G401 (cell line): ENCODE data around the gene SFXN5. TPM values are rescaled to one million over a fixed set of nuclear protein-coding genes. Genes with fewer than 3 reads are reported as not detected.

Experiments used
- DNase-seq: peaks from one replicate; pipeline ENCODE4 v3.0.0-alpha.2; 2015; ENCODE audit warnings: low spot score
- in situ Hi-C: cut with HindIII; loops from 2 replicates; pipeline ENCODE4 v1.10.0; 2016; ENCODE audit warnings: low sequenced_read_pairs, mixed read lengths
- total RNA-seq: library from RNA; depleted of rRNA; stranded (reverse); fragments of >200 nt; shearing (Covaris generic); gene quantifications from 2 replicates; pipeline ENCODE4 v1.2.3, GENCODE V29; 2014

The SFXN5 gene
- total RNA-seq, 1 experiment from 2014 or later: 24.6 TPM

DNA sequence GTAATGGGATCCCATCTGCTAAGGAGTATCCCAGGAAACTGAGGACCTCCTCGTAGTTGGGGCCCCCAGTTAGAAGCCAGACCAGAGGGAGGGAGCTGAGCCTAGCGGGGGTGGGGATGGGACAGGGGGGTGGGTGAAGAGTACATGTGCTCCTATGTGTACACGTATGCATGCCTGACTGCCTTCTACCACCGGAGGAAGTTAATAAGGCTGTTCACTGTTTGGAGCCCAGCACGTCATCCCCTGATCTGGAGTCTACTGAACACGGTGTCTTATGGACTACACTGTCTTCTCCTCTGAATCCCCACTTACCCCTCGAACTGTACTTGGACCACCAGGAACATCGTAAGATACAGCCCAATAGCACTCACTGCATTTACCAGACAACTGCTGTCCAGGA is 68.5 kb downstream of the SFXN5 start:
- DNase-seq: no peak
- in situ Hi-C loops: no loop called here

DNA sequence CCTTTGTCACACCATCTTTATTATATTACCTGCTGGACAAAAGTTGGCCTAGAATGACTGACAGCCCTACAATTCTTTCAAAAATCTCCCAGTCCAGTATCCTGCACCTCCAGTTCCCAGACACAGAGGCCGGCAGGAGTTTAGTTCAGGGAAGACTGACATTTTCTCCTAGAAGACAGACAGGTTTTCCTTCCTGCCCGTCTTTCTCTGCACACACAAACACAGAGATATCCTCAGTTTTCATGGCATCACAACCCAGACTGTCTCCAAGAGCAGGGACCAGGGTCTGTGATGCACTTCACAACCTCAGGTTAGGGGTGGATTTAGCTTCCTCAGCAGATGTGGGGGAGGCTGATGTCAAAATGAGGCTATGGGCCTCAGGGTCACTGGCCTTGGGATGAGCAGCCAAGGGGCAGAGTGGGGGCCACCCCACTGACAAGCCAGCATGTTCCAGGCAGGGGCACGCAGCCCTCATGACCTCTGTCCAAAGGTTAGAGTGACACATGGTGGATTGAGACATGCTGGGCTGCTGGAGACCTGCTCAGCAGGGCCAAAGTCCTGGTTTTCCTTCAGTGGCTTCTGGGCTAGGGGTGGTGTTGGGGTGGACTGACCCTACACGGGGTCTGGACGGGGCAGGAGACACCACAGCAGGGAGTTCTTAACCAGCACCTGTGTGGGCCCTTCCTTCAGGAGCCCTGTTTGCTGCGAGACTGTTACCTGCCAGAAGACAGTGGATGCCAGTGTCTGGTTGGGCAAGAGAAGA is 70.5 kb downstream of the SFXN5 start:
- no peak for DNase-seq
- in situ Hi-C loops: no loop called here

DNA sequence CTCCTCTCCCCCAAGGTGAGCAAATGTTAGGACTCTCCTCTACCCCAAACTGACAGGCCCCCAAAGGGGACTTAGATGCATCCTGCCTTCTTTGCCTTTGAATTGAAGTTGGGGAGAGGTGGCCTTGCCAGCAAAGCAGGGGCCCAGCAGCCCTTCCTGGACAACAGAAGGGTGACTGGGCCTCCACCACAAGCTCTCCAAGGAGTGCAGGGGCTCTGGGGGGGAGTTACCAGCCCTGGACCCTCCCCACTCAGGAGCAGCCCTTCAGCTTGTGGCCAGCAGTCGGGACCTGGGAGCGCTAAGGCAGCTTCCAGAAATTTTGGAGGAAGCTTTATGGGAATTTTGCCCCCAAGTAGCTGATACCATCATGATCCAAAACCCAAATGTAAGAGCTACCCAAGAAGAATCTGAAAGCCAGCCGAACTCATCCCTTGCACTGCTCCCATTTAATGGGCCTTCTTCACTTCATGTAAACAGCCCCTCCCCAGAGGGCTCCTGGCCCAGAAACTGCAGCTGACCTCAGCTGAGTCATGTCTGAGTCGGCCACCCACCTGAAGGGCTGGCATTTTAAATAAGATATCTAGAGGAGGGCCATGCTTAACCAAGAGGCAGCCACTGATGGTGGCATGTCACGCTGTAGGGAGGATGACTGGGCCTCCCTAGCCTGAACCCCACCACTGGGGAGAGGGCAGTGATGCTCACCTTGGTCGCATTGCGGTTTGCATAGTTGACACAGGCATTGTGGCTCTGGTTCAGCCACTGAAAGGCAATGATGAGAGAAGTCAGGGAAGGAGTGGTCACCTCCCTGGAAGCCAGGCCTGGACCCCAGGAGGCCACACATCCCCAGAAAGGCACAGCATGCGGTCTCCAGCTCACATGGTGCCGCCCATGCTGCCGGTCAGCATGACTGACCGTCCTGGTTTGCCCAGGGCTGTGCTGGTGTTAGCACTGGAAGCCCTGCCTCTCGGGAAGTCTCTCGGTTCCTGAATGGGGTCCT is 71.5 kb downstream of the SFXN5 start:
- DNase-seq: no peak

DNA sequence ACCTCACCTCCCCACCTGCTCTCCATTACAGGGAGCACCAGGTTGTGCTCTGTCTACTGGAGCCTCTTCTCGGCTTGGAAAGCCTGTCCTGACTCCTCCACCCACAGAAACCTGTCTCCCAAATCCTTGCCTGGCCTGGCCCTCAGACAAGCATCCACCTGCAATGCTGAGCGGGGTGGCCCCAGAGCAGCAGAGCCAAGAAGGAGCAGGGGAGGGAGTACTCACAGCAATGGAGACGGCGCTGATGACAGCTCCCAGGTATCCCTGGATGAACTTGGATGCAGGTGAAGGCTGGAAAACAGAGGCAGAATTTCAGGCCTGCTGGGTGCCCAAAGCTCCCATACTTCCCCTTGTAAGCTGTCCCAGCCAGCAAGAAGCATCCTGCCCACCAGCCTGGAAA is 72.8 kb downstream of the SFXN5 start:
- no peak for DNase-seq
- in situ Hi-C loops: no loop called here

More for the DNA sequence above, 71.5 kb downstream of the SFXN5 start:
- in situ Hi-C loops: no loop called here

DNA sequence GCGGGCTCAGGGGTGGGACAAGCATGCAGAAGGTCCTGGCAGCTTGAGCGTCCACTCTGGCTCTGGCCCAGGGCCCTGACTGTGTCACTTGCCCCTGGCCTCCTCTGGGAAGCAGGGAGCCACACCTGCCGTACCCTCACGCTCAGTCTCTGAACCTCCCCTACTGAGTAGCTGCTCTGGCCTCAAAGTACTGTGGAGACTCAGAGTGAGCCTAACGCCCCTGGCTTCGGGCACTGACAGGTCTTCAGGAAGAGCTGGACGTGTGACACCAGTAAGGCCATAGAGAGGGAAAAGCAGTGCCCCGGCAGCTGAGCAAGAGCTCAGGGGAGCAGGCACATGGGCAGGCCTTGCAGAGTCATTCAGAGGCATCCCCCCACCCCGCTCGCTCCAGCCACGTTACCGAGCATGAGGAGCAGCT is 73.3 kb downstream of the SFXN5 start:
- in situ Hi-C loops: no loop called here
- no peak for DNase-seq

DNA sequence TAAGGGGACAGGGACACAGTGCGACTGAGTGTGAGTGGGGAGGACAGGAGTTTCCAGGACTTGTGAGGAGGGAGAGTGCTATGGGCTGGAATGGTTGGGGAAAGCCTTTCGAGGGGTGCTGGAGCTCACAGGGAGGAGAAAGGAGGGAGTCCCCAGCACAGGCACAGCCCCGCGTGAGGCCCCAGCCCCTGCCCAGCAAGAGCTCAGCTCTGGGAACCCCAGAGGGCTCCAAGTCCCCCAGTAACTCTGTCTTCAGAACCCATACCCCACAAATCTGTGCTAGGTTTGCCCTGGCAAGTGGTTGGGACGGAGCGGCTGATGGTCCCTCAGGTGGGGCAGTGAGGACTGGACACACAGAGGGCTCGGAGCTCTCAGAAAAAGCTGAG is 75.4 kb downstream of the SFXN5 start:
- no peak for DNase-seq
- in situ Hi-C loops: no loop called here

DNA sequence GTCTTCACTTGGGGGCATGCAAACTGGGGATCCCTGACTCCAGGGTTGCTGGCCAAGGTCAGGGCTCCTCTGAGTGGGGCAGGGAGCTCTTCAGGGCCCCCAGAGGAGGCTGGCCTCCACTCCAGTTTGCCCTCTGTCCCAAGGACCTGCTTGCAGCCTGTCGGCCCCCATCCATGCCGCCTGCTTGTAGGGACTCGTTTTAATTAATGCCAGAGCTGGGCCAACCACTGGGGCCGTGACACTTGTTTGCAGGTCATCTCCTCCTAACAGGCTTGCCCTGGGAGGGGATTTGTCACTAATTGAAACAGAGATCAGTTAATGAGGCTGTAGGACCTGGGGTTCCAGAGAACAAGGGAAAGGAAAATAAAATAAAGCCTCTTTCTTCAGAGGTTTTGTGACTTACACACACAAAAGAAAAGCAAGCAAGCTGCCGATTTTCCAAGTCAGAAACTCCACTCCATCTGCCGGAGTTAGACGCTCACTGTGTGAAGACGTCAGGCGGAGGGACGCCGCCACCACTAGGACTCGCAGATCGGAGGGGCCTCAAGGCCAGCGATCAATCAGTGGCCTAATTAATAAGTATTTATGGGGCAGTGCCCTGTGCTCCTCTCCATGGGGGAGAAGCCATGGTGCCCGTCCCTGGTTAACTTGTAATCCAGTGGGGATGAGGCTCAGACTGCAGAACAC is 75.9 kb downstream of the SFXN5 start:
- in situ Hi-C loops: no loop called here
- DNase-seq: no peak

DNA sequence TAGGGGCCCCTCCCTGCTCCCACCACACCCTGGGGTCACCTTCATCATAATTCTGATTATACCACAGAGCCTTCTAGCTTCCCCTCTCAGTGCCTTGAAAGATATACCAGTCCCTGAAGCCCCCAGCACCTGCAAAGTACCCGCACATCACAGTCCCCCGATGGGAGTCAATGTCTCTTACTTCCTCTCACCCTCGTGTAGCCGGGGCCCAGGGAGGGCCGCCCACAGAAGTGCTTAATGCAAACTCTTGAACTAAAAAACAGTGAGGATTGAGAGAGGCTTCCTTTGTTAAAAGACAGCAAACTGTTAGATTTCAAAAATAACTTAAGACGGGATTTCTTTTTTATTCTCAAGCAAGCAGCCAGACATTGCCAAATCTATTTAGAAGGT is 76.5 kb downstream of the SFXN5 start:
- in situ Hi-C loops: no loop called here
- DNase-seq: no peak

DNA sequence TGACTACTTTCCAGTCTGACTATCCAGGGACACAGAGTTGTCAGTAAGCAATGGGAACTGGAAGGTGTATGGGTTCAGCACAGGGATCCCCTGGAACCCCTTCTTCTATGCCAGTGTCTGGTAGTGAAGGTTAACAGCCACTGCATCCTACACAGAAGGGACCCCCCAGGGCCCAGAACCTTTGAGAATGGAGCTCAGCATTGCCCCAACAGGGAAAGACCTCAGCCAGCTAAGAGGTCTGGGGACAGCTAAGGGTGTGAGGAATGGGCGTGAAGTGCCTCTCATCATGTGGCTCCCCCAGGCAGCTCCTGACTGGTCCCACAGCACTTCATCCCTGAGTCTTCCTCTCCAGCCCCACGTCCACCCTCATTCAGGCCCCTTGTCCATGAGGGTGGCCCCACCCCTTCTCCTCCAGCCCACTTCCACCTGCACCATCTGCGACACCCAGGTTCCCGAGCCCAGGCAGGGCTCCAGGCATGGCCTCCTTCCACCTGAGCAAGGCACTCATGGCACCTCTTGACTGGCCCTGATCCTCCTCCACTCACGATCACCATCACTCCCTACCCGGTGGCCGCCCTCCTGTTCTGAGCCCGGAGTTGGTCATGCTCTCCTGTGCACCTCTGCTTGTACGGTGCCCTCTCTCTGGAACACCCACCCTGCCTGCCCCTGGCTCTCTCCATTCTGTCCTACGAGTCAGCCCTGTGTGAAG is 77.1 kb downstream of the SFXN5 start:
- in situ Hi-C loops: no loop called here
- no peak for DNase-seq

DNA sequence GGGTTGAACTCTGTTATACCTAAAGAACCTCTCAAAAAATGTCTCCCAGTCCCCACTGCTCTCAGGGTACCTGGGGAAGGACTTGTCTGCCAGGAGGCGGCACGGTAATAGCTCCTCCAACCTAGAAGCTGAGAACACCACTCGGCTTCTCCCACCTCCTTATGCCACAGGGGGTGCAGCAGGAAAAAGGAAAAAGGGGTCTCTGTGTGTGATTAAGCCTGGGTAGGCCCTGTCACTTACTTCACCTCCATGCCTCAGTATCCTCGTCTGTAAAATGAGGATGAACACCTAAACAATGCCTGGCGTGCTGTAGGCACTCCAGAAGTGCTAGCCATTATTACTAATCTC is 77.6 kb downstream of the SFXN5 start:
- in situ Hi-C loops: no loop called here
- no peak for DNase-seq

DNA sequence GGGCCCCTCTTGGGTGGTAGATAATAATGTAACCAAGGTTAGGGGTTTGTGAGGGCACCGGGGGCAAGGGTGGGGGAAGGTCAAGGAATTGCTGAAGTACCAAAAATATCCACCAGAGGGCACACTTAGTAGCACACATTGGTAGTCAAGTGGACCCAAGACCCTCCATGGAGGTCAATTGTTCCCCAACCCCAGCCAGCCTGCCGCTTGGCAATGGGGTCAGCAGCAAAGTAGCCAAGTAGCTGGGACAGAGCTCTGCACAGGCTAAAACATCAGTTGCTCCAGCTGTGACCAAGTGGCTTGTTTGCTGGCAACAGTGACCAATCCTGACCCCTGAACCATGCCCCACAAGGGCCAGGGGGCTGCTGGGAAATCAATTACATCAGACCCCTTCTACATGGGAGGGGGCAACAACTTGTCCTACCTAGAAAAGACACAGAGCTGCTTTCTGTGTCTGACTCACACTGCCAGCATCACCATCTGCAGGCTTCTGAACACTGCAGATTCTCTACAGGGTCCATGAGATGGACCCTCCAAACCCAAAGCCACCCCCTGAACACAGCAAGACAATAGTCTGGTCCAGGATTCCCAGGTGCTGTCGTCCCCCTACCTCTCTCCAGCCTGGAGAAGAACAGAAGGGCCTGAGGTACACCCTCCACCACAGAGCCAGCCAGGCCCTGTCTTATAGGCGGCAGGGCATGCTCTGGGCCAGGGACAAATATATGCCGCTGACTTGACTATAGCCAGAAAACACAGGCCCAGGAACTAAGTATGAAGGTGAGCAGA is 78.2 kb downstream of the SFXN5 start:
- in situ Hi-C loops: no loop called here
- DNase-seq: peak; percentile 56

DNA sequence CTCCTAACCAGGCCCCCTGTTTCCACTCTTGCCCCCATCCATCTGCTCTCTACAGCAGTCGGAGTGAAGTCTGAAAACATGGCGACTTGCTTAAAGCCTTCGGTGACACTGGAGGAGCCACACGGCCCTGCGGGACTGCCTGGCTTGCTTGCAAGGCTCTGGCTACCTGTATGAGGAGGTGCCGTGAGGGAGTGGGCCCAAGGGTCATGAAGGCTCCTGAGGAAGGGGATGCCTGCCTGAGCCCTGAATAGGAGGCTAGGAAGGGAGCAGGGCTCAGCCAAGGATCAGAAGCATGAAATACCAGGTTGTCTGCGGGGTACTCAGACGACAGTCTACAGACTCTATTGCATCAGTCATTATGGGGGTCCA is 78.8 kb downstream of the SFXN5 start:
- in situ Hi-C loops: no loop called here

DNA sequence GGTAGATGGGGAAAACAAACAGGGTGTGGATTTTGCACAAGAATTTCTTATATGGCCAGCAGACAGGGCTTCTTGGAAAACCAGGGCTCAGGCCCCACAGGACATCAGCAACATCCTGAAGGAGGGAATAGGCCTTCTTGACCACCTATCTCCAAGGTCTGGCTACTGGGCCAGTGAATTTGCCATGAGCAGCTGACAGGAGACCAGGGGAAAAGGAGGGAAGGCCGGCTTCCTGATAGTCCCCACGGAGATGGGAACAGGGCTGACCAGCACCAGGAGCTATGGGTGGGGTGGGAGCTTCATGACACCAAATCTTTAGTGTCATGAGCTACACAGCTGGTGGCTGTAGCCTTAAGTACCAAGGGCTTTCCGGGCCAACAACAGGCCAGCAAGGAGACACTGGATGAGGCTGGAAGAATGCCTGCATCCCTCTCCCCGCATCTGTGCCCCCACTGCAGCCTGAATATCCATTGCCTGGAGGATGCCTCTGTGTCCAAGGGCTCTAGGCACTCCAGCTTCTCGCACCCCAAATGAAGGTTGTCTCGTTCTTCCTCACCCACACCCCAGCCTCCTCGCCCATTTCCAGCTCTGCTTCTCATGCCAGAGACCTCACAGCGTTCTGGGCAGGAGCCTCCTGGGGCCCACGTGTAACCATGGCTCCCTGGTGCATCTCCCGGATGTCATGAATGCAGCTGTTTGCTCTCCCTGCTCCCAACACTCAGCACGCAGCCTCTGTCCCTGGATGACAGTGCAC is 79.4 kb downstream of the SFXN5 start:
- no peak for DNase-seq
- in situ Hi-C loops: no loop called here

More for the DNA sequence above, 78.8 kb downstream of the SFXN5 start:
- DNase-seq: no peak

DNA sequence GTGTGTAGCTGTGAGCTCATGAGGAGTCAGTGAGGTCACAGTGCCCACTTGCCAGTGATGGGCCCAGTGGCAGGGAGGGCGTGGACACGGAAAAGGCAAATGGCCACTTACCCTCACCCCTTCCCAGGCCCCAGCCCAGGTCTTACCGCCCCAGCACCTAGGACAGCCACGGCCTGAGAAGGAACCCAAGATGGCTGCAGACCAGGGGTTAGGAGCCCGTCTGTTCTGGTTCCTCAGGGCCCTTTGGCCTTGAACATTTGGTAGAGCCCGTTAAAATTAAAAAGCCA is 80.1 kb downstream of the SFXN5 start:
- no peak for DNase-seq
- in situ Hi-C loops: no loop called here

DNA sequence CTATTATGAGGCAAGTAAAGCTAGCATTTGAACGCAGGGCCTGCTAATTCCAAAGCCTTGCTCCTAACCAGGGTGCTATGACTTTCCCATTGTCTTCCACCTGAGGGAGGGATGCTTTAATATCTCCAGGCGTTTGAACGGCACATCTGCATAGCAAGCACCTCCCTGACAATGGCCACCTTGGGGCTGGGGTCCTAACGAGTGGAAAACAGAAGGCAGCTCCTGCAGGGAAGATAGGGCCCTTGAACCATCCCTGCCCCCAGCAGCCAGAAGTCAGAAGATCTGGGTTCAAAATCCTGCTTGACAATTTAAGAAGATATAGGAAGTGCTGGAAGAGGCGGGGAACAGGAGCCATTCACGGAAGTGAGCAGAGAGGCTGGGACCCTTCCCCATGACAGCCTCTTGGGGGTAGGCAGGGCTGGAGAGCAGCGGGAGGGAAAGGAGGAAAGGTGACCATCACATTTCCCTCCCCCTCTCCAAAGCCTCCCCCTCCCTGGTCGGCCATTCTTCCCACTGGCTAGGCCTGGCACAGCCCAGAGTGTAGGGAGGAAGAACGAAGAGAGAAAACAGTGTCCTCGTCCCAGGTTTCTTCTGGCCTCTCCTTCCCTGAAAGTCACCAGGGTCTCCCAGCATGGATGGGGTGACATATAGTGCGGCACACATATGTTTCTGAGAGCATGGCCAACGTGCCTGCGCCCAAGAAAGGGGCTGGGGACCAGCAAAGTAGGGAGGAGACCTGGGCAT is 80.6 kb downstream of the SFXN5 start:
- in situ Hi-C loops: no loop called here
- DNase-seq: no peak

DNA sequence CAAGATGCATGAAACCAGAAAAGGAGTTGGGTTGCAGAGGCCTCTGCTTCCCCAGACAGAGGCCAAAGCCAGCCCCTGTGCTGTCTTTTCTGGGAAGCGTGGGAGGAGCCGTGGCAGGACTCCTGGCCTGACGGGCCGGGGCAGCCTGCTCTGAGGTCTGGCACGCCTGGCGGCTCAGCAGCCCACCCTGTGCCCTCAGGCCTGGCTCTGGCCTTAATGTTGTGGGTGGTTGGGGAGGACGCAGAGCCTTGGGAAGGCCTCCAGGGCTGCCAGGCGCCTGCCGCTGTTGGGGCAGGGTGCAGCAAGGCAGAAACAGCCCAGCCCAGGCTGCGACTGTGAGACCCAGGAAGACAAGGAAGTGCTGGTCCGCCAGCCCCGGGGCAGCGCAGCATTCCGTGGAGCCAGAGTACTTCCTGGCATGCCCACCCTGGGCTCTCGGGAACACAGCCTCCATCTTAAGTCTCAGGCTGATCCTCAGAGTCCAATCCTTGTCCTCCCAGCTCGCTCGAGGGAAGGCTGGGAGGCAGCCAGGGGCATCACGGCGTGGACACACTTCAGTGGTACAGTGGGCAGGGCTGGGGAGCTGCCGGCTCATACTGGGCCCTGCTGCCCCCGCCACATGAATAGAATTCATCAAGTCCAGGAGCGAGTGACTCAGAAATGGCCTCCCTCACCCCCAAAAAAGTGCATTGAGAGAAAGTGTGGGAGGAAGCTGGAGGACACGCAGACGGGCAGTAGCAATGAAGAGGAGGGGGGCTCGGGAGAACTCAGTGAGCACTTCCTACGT is 81.5 kb downstream of the SFXN5 start:
- in situ Hi-C loops: no loop called here
- no peak for DNase-seq
